Inferior parietal cortex (tissue), 1 donor: ENCODE measurements around the gene NT5DC1.

Experiments
- DNase-seq: peaks from one replicate; pipeline ENCODE4 v3.0.0-alpha.2; 2016; ENCODE audit errors: extremely low spot score

NT5DC1 gene

GRCh38 chr6:116136933-116137340 lies 36.3 kb downstream of the NT5DC1 start:
- DNase-seq = no peak

- no peak for DNase-seq
Measured at GRCh38 chr6:116139917-116140316, 39.3 kb downstream of the NT5DC1 start.

GRCh38 chr6:116144605-116145004 lies 44.0 kb downstream of the NT5DC1 start:
- DNase-seq = no peak

GRCh38 chr6:116145803-116146675 lies 45.4 kb downstream of the NT5DC1 start:
- DNase-seq = no peak

- DNase-seq = no peak
Measured at GRCh38 chr6:116152620-116153019, 52.0 kb downstream of the NT5DC1 start.

GRCh38 chr6:116154887-116155286 lies 54.2 kb downstream of the NT5DC1 start:
- DNase-seq = no peak

GRCh38 chr6:116156405-116157326 lies 56.0 kb downstream of the NT5DC1 start:
- no peak for DNase-seq

- DNase-seq = no peak
Measured at GRCh38 chr6:116157391-116157790, 56.7 kb downstream of the NT5DC1 start.

GRCh38 chr6:116158641-116159040 lies 58.0 kb downstream of the NT5DC1 start:
- no peak for DNase-seq

GRCh38 chr6:116159782-116160524 lies 59.3 kb downstream of the NT5DC1 start:
- DNase-seq = no peak

GRCh38 chr6:116165596-116165995 lies 64.9 kb downstream of the NT5DC1 start:
- DNase-seq = no peak

- no peak for DNase-seq
Measured at GRCh38 chr6:116166369-116166768, 65.7 kb downstream of the NT5DC1 start.

- DNase-seq = no peak
Measured at GRCh38 chr6:116168148-116168547, 67.5 kb downstream of the NT5DC1 start.

GRCh38 chr6:116169880-116170279 lies 69.2 kb downstream of the NT5DC1 start:
- no peak for DNase-seq

GRCh38 chr6:116170358-116171057 lies 69.9 kb downstream of the NT5DC1 start:
- no peak for DNase-seq

- no peak for DNase-seq
Measured at GRCh38 chr6:116173928-116174327, 73.3 kb downstream of the NT5DC1 start.

- DNase-seq = no peak
Measured at GRCh38 chr6:116175344-116175743, 74.7 kb downstream of the NT5DC1 start.

- DNase-seq = no peak
Measured at GRCh38 chr6:116176596-116176995, 75.9 kb downstream of the NT5DC1 start.

GRCh38 chr6:116180375-116180774 lies 79.7 kb downstream of the NT5DC1 start:
- DNase-seq = no peak

- no peak for DNase-seq
Measured at GRCh38 chr6:116189472-116189871, 88.8 kb downstream of the NT5DC1 start.

- no peak for DNase-seq
Measured at GRCh38 chr6:116190550-116190949, 89.9 kb downstream of the NT5DC1 start.
